Activated T-cell treated with anti-CD3 and anti-CD28 coated beads, Interleukin-2, amount 50 U/mL, for 4 hours (primary cell): Measurements from ENCODE around the gene TMC7. TPM values are rescaled to one million over a fixed set of nuclear protein-coding genes. Genes with fewer than 3 reads are reported as not detected.
"Not testable (repeated sequence)": the region's sequence is repeated elsewhere in the genome, so short reads cannot be mapped to it uniquely, and the experiment has no call there.

Experiments used
- ATAC-seq, 2 donors: fragments of 200-7000 bp; cut with Tn5 transposase; one replicate each; pipeline ENCODE4 v1.10.0; 2021
- DNase-seq: peaks from one replicate; pipeline ENCODE4 v3.0.0-alpha.2; 2020
- H3K27me3 Mint-ChIP-seq: one replicate; pipeline ENCODE4 v1.8.0; 2021; ENCODE audit warnings: low read depth, mixed read lengths
- H3K36me3 Mint-ChIP-seq: one replicate; pipeline ENCODE4 v1.8.0; 2022; ENCODE audit warnings: mixed read lengths; ENCODE audit not compliant: insufficient read depth
- H3K4me1 Mint-ChIP-seq: one replicate; pipeline ENCODE4 v1.8.0; 2021; ENCODE audit warnings: low read depth, mixed read lengths
- H3K4me3 Mint-ChIP-seq: one replicate; pipeline ENCODE4 v1.8.0; 2021; ENCODE audit warnings: mild to moderate bottlenecking, moderate library complexity, mixed read lengths
- H3K9me3 Mint-ChIP-seq: one replicate; pipeline ENCODE4 v1.8.0; 2021; ENCODE audit warnings: mixed read lengths
- total RNA-seq, 3 donors: library from RNA; stranded (reverse); gene quantifications; one replicate each; pipeline ENCODE4 v1.2.1, GENCODE V29; 2021

Gene TMC7
- total RNA-seq, 3 donors from 2014 or later = not detected

DNA sequence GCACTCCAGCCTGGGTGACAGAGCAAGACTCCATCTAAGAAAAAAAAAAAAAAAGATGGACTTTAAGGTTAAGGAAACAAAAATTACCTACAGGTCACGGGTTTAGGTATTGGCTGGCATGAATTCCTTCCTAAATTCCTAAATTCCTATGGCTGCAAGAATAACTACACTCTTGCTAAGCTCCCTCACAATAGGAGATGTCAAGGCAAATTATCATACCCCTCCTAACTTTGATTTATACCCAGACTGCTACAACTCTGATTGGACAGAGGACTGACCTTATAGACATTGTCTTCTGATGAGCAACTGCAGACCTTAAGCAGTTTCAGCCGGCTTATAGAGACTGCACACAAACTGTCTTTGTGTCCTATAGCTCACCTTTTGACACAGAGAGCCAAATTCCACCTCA, 25.1 kb upstream of the TMC7 start:
- H3K36me3 Mint-ChIP-seq = no peaks in the 10 kb centered on the region
- H3K9me3 Mint-ChIP-seq = no peaks in the 10 kb centered on the region
- peaks cover 3% of the 10 kb centered on the region for H3K27me3 Mint-ChIP-seq
- DNase-seq (no peak), ATAC-seq (no peak)
- H3K4me1 Mint-ChIP-seq = peaks cover 1% of the 10 kb centered on the region
- no peak overlapping the region for H3K4me3 Mint-ChIP-seq

DNA sequence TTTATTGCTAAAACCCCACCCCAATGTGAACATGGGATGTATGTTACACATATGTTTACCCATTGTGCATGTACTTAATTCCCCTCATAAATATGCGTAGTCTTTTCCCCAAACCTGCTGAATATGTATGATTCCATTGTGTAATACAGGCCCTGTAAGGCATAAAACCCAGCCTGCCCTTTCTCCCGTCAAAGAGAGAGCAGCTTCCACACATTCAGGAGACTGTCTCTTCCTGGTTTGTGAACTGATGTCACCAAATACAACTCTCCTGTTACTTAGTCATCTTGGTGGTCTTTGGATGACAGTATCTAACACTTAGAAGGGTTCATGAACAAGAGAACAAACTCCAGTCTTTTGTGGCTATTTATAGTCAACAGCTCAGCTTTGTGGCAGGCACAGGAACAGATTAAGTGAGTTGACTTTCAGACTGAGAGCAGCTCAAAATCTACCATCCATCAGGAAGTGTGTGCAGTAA, 24.7 kb upstream of the TMC7 start:
- DNase-seq (no peak), ATAC-seq (no peak)
- Mint-ChIP-seq H3K9me3 (no peaks in the 10 kb centered on the region), H3K4me3 (no peak overlapping the region), H3K4me1 (peaks cover 1% of the 10 kb centered on the region), H3K36me3 (no peaks in the 10 kb centered on the region), H3K27me3 (peaks cover 3% of the 10 kb centered on the region)

DNA sequence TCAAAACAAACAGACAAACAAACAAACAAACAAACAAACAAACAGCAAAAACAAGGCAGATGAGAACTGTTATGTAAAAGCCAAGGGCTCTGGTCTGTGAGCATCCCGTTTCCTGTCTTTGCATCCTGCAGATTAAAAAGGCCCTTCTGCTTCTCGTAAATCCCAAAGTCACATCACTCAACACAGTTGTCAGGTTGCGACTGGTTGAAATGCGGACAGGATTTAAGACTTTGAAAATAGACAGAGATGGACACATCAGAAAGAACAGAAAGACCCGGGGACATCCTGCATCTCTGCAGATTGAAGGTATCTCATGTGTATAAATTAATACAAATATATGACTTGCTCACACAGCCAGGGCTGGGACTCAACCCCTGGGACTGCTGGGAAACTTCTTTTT, 18.2 kb upstream of the TMC7 start:
- ATAC-seq (no peak), DNase-seq (no peak)
- H3K27me3 Mint-ChIP-seq = no peaks in the 10 kb centered on the region
- H3K36me3 Mint-ChIP-seq = no peaks in the 10 kb centered on the region
- no peaks in the 10 kb centered on the region for H3K9me3 Mint-ChIP-seq
- H3K4me1 Mint-ChIP-seq = peaks cover 6% of the 10 kb centered on the region
- no peak overlapping the region for H3K4me3 Mint-ChIP-seq

DNA sequence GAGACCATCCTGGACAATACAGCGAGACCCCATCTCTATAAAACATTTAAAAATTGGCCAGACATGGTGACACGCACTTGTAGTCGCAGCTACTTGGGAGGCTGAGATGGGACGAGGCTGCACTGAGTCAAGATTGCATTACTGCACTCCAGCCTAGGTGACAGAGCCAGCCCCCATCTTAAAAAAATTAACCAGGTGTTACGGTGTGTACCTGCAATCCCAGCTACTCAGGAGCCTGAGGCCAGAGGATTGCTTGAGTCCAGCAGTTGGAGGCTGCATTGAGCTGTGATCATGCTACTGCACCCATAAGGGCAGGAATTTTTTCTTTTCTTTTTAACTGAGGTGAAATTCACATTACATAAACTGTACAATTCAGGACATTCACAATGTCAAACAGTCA, 16.9 kb upstream of the TMC7 start:
- ATAC-seq = no peak
- Mint-ChIP-seq H3K4me3 (no peak overlapping the region), H3K36me3 (no peaks in the 10 kb centered on the region), H3K27me3 (no peaks in the 10 kb centered on the region), H3K4me1 (peaks cover 6% of the 10 kb centered on the region), H3K9me3 (no peaks in the 10 kb centered on the region)
- no peak for DNase-seq

DNA sequence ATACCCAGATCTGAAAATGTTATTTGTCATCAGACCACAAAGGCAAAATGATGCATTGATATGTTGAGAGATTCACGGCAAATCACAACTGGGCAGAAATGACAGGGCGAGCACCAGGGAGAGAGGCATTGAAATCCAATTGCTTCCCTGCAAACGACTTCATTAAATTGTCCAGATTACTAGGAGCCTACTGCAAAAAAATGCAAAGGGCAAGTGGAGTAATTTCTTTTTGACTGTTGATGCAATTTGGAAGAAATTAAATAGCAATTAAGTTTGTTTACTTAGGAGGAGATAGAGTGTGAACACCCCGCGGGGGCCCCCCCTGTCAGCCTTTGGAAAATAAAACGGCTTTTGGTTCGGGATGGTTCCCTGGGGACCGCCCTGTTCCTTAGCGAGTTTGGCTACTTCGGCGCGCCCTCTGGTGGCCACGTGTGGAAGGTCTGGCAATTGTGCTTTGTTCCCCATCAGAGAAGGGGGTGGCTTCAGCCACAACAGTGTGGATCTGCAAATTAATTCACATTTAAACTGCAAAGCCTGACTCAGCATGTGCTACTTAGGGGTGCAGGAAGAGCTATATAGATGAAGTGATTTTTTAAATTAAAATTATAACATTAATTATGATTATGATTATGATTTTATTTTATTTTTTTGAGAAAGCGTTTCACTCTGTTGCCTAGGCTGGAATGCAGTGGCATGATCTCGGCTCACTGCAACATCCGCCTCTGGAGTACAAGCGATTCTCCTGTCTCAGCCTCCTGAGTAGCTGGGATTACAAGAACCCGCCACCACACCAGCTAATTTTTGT, 14.5 kb upstream of the TMC7 start:
- Mint-ChIP-seq H3K4me3 (peak overlapping the region; percentile 53), H3K36me3 (no peaks in the 10 kb centered on the region), H3K4me1 (peaks cover 6% of the 10 kb centered on the region), H3K9me3 (no peaks in the 10 kb centered on the region), H3K27me3 (no peaks in the 10 kb centered on the region)
- ATAC-seq (peak; percentile 85 to 90), DNase-seq (peak; percentile 82)

DNA sequence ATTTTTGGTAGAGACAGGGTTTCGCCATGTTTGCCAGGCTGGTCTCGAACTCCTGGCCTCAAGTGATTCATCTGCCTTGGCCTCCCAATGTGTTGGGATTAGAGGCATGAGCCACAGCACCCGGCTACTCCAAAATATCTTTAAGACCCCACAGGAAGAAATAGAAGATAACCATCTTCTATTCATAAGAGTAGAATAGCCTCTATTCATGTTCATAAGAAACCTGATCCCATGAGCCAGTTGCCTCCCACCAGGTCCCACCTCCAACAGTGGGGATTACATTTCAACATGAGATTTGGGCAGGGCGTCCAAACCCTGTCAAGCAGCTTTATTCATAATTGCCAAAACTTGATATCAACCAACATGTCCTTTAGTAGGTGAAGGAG, 13.9 kb upstream of the TMC7 start:
- DNase-seq (no peak), ATAC-seq (no peak)
- peaks cover 6% of the 10 kb centered on the region for H3K4me1 Mint-ChIP-seq
- H3K36me3 Mint-ChIP-seq = no peaks in the 10 kb centered on the region
- H3K4me3 Mint-ChIP-seq = no peak overlapping the region
- no peaks in the 10 kb centered on the region for H3K9me3 Mint-ChIP-seq
- H3K27me3 Mint-ChIP-seq = no peaks in the 10 kb centered on the region

DNA sequence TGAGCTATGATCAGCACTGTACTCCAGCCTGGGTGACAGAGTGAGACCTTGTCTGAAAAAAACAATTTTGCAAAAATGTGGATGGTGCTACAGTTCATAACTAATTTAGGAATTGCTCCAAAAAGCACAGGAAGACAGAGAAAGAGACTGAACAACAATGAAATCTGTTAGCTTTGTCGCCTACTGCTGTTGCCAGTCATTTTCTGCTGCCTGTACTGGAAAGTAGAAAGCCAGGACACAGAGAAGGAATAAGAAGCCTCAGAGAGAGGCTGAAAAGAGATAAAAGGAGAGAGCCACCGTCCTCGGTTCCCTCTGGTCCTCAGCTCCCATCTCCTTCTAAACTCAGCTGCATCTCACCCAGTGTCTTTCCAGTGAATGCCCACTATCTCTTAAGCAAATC, 8.6 kb upstream of the TMC7 start:
- Mint-ChIP-seq H3K4me3 (no peak overlapping the region), H3K27me3 (peaks cover 16% of the 10 kb centered on the region), H3K4me1 (no peaks in the 10 kb centered on the region), H3K36me3 (no peaks in the 10 kb centered on the region), H3K9me3 (no peaks in the 10 kb centered on the region)
- ATAC-seq (no peak), DNase-seq (no peak)

DNA sequence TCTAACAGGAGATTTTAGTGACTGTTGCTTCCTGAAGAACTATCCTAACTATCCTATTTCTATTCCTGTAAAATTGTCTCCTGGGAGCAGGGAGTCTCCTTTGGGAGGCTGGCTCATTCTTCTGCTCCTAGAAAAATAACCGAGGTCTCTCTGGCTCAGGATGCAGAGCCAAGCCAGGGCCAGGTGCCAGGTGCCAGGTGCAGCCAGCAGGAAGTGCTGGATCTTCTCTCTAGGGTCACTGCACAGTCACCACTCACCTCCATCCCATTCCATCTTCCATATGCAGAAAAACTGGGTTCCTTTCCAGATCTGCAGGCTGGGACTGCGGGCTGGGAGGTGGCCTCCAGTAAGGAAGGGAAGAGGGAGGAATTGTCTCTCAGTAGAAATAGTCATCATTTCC, 3.8 kb upstream of the TMC7 start:
- Mint-ChIP-seq H3K4me3 (no peak overlapping the region), H3K9me3 (no peaks in the 10 kb centered on the region), H3K4me1 (peaks cover 4% of the 10 kb centered on the region), H3K36me3 (no peaks in the 10 kb centered on the region), H3K27me3 (peaks cover 39% of the 10 kb centered on the region)
- no peak for DNase-seq
- no peak for ATAC-seq

DNA sequence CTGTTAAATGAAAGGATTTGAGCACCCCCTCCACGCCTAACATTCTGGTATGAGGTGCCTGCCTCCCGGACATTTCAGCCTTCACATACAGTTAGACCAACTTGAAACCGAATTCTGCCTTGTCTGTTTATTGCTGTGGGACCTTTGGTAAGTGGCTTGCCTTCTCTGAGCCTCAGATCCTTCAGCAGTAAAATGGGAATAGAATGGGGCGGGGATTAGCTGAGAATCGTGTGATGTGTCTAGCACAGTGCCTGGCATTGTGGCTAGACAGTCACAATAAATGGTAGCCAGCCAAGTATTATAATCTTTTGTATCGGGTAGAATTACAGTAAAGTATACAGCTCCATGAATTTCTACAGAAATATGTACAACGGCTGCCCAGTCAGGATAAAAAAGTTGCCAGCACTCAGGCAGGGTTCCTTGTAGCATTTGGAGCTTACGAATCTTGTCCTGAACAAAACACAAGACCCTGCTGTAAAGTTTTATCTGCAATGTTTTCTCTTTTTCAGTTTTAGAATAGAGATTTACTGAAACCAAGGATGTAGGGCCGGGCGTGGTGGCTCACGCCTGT, 786 bp downstream of the TMC7 start:
- DNase-seq (no peak), ATAC-seq (no peak)
- Mint-ChIP-seq H3K9me3 (no peaks in the 10 kb centered on the region), H3K27me3 (peaks cover 37% of the 10 kb centered on the region), H3K4me3 (no peak overlapping the region), H3K36me3 (no peaks in the 10 kb centered on the region), H3K4me1 (peaks cover 4% of the 10 kb centered on the region)

DNA sequence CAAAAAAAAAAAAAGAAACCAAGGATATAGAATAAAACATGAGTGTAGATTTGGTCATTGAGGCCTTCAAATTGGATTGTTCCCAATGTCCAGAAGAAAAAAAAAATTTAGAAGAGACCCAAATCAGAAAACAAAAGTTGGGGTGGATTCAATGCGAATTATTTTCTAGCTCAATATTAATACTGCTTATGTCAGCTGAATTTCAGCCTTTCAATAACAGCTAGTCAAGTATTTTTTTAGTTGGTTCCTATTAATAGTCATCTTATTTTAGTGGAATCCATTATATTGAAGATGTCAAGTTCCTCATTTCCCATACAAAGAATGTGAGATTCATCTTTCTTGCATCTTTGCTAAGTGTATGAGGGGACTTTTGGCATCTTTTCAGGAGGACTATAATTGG, 1.5 kb downstream of the TMC7 start:
- H3K4me1 Mint-ChIP-seq, H3K9me3 Mint-ChIP-seq, H3K4me3 Mint-ChIP-seq, DNase-seq, ATAC-seq, H3K36me3 Mint-ChIP-seq: not testable (repeated sequence)
- H3K27me3 Mint-ChIP-seq = peaks cover 32% of the 10 kb centered on the region

DNA sequence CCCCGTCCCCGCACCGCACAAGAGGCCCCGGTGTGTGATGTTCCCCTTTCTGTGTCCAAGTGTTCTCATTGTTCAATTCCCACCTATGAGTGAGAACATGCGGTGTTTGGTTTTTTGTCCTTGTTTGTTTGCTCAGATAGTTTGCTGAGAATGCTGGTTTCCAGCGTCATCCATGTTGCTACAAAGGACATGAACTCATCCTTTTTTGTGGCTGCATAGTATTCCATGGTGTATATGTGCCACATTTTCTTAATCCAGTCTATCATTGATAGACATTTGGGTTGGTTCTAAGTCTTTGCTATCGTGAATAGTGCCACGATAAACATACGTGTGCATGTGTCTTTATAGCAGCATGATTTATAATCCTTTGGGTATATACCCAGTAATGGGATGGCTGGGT, 8.0 kb downstream of the TMC7 start:
- H3K9me3 Mint-ChIP-seq, DNase-seq, H3K4me3 Mint-ChIP-seq, ATAC-seq, H3K27me3 Mint-ChIP-seq, H3K36me3 Mint-ChIP-seq, H3K4me1 Mint-ChIP-seq: not testable (repeated sequence)

DNA sequence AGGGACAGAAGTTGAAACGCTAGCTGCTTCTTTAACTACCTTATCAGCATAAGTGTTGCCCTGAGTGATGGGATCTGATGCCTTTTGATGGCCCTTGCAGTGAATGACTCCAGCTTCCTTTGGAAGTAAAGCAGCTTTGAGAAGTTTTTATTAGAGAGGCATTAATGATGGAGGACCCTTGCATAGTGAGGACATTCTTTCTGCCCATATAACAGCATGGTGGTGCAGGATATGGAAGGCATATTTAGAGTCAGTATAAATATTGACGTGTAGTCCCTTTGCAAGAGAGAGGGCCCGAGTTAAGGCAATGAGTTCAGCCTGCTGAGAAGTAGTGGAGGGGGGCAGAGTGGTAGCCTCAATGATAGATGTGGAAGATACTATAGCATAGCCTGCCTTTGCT, 9.8 kb downstream of the TMC7 start:
- ATAC-seq, DNase-seq, H3K36me3 Mint-ChIP-seq, H3K4me3 Mint-ChIP-seq, H3K9me3 Mint-ChIP-seq, H3K4me1 Mint-ChIP-seq, H3K27me3 Mint-ChIP-seq: not testable (repeated sequence)

DNA sequence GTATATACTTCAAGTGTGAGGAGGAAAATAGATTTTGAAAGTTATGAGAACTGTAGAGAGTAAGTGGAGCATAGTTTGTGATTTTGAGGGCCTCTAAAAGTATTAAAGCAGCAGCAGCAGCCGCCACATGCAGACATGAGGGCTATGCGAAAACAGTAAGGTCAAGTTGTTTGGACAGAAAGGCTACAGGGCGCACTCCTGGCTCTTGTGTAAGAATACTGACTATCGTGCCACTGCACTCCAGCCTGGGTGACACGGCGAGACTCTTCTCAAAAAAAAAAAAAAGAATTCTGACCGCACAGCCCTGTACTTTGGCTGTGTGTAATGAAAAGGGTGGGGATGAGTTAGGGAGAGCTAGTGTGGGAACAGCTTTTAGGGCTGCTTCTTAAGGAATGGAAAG, 10.4 kb downstream of the TMC7 start:
- DNase-seq, ATAC-seq, H3K4me3 Mint-ChIP-seq, H3K9me3 Mint-ChIP-seq, H3K4me1 Mint-ChIP-seq, H3K27me3 Mint-ChIP-seq, H3K36me3 Mint-ChIP-seq: not testable (repeated sequence)

DNA sequence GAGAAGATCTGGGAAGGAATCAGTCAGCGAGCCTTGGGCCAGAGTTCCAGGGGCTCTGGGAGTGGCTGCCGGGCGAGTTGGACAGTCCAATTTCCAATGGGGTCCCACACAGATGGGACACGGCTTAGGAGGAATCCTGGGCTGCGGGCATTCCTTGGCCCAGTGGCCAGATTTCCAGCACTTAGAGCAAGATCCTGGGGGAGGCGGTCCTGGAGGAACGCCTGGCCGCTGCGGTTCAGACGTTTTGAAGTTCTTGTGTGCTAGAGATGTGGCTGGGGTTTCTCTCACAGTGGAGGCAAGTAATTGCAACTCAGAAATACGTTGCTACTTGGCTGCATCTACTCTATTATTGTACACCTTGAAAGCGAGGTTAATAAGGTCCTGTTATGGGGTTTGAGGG, 11.7 kb downstream of the TMC7 start:
- H3K4me3 Mint-ChIP-seq, DNase-seq, H3K27me3 Mint-ChIP-seq, H3K36me3 Mint-ChIP-seq, H3K9me3 Mint-ChIP-seq, ATAC-seq, H3K4me1 Mint-ChIP-seq: not testable (repeated sequence)

DNA sequence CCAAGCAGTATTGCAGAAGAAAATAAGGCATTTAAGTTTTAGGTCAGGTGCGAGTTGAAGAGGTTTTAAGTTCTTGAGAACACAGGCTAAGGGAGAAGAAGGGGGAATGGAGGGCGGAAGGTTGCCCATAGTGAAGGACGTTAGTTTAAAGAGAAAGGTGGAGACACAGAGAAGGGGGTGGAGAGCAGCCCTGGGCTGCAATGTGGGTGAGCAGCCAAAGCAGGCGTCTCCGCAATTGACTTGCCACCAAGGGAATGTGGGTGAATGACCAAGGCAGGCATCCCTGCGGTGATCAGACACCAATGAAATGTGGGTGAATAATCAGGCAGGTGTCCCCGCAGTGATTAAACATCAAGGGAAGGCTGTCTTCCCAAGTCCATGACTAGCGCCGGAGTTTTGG, 12.8 kb downstream of the TMC7 start:
- H3K4me1 Mint-ChIP-seq, DNase-seq, H3K4me3 Mint-ChIP-seq, H3K36me3 Mint-ChIP-seq, H3K9me3 Mint-ChIP-seq, ATAC-seq, H3K27me3 Mint-ChIP-seq: not testable (repeated sequence)
